Uterus (tissue), 2 donors: ENCODE measurements around the gene CCDC91.

Experiments
- POLR2A ChIP-seq, 2 donors: fragments of 450-650 bp; IDR thresholded peaks; one replicate each; pipeline ENCODE4 v1.6.1; 2016; ENCODE audit warnings: antibody characterized with exemption in 2 of 2, mild to moderate bottlenecking in 1 of 2, moderate library complexity in 1 of 2
- TF ChIP-seq, protein P1 (sequence below), 4 experiments: fragments of 200-600 bp in 2 of 4; fragments of 450-650 bp in 2 of 4; sonication (generic) in 2 of 4; IDR thresholded peaks; one replicate each; pipeline ENCODE4 v1.5.1; 2016 to 2019; ENCODE audit warnings: antibody characterized with exemption in 4 of 4, mild to moderate bottlenecking in 2 of 4, moderate library complexity in 1 of 4

GRCh38 chr12:28512406-28512805 lies 322.1 kb downstream of the CCDC91 start:
- TF ChIP-seq, protein P1, sequence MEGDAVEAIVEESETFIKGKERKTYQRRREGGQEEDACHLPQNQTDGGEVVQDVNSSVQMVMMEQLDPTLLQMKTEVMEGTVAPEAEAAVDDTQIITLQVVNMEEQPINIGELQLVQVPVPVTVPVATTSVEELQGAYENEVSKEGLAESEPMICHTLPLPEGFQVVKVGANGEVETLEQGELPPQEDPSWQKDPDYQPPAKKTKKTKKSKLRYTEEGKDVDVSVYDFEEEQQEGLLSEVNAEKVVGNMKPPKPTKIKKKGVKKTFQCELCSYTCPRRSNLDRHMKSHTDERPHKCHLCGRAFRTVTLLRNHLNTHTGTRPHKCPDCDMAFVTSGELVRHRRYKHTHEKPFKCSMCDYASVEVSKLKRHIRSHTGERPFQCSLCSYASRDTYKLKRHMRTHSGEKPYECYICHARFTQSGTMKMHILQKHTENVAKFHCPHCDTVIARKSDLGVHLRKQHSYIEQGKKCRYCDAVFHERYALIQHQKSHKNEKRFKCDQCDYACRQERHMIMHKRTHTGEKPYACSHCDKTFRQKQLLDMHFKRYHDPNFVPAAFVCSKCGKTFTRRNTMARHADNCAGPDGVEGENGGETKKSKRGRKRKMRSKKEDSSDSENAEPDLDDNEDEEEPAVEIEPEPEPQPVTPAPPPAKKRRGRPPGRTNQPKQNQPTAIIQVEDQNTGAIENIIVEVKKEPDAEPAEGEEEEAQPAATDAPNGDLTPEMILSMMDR (IDR thresholded peaks at IDR 0.05), result no peak
- TF ChIP-seq POLR2A (IDR thresholded peaks at IDR 0.05), result no peak
